Measurements from ENCODE around the gene CNPY4.

CNPY4 gene

DNA sequence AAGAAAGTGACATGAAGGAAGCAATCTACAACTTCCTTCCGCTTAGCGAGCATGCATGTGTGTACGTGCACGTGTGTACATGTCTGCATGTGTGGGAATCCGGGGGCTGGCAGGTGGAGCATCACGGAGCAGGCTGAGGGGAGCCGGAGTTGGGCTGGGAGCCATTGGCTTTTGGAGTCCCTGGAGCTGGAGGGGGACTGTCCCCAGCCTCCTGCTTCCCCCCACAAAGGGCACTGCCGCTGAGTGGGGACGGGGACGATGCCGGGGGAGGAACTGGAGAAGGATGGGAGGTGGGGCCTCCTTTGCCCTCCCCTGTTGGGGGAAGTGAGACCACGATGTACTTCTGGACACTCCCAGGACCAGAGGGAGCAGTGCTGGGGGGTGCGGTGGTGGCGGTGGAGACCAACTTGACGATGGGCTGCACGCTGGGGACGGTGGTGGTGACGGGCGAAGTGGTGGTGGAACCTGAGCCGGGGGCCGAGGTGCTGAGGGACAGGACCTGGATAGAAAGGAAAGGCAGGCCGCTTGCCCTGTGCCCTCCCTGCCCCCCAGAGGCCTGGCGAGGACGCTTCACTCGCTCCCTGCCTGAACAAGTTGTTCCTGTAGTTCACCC is 12.2 kb upstream of the CNPY4 start:
- no peak for DNase-seq (ENCODE audit: low read depth)
- TF ChIP-seq CTCF (conservative IDR thresholded peaks at IDR 0.05; ENCODE audit: low read length), result no peak
- no peak overlapping the region for H3K4me3 ChIP-seq (ENCODE audit: low read length)

GRCh38 chr7:100107890-100108289 is 11.5 kb upstream of the CNPY4 start:
- no peak for DNase-seq (ENCODE audit: low read depth)
- no peak for TF ChIP-seq CTCF (conservative IDR thresholded peaks at IDR 0.05; ENCODE audit: low read length)
- no peak overlapping the region for H3K4me3 ChIP-seq (ENCODE audit: low read length)

DNA sequence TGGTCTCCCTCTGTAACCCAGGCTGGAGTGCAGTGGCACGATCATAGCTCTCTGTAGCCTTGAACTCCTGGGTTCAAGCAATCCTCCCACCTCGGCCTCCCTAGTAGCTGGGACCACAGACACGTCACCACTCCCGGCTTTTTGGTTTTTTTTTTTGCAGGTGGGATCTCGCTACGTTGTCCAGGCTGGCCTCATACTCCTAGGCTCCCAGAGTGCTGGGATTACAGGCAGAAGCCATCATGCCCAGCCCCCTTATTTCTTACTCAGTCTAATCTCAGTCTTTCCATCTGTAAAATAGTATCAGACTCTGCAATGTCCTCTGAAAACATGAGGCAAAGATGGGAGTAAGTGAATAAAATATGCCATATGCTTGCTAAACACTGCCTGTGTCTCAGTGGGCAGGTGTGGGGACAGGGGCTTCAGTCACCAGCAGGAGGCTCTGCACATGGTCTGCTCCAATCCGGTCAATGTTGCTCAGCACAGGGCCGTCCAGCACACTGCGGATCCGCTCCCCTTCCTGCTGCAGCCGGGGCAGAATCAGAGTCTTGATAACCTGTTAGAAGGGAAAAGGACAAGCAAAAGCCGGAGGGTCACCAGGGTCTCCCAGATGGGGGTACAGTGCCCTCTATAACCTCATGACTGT is 9.8 kb upstream of the CNPY4 start:
- no peak for DNase-seq (ENCODE audit: low read depth)
- TF ChIP-seq CTCF (conservative IDR thresholded peaks at IDR 0.05; ENCODE audit: low read length), result no peak
- no peak overlapping the region for H3K4me3 ChIP-seq (ENCODE audit: low read length)

DNA sequence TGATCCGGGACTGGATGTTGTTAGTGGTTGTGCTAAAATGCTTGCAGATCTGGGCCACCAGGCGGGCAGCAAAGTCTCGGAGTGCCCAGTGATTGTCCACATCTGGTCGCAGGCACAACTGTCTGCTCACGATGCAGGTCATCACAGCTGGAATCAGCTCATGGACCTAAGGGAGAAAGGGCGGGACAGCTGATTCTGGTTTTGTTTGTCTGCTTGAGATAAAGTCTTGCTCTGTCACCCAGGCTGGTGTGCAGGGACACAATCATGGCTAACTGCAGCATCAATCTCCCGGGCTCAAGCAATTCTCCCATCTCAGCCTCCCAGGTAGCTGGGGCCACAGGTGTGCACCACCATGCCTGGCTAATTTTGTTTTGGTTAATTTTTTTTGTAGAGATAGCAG is 8.3 kb upstream of the CNPY4 start:
- no peak overlapping the region for H3K4me3 ChIP-seq (ENCODE audit: low read length)
- no peak for DNase-seq (ENCODE audit: low read depth)
- no peak for TF ChIP-seq CTCF (conservative IDR thresholded peaks at IDR 0.05; ENCODE audit: low read length)

DNA sequence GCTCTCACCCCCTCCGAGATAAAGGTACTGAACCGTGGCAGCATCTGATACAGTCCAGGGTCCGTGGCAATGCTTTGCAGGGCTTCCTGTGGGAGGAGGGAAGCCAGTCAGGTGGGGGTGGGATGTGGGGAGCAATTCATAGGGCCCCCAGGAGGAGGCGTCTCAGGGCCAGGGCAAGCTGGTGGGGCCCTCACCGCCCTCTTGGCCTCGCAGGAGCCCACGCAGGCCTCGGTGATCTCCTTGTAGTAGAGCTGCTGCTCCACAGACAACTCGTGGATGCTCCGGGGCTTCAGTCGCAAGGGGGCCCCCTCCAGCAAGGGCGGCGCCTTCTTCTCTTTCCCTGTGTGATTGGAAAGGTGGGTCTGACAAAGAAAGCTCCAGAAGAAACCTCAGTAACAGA is 7.5 kb upstream of the CNPY4 start:
- TF ChIP-seq CTCF (conservative IDR thresholded peaks at IDR 0.05; ENCODE audit: low read length), result no peak
- H3K4me3 ChIP-seq (ENCODE audit: low read length), result no peak overlapping the region
- no peak for DNase-seq (ENCODE audit: low read depth)

DNA sequence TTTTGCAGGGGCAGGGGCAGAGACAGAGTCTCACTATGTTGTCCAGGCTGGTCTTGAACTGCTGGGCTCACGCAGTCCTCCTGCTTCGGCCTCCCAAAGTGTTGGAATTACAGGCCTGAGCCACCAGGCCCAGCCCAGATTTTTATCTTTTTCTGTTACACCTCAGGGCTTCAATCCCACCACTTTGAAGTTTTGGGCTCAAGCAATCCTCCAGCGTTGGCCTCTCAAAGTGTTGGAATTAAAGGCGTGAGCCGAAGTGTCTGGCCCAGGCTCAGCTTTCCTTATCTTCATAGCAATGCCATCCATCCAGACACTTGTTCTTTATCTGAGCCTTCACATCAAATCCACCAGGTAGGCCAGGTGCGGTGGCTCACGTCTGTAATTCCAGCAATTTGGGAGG is 4.4 kb upstream of the CNPY4 start:
- no peak overlapping the region for H3K4me3 ChIP-seq (ENCODE audit: low read length)
- TF ChIP-seq CTCF (conservative IDR thresholded peaks at IDR 0.05; ENCODE audit: low read length), result no peak

DNA sequence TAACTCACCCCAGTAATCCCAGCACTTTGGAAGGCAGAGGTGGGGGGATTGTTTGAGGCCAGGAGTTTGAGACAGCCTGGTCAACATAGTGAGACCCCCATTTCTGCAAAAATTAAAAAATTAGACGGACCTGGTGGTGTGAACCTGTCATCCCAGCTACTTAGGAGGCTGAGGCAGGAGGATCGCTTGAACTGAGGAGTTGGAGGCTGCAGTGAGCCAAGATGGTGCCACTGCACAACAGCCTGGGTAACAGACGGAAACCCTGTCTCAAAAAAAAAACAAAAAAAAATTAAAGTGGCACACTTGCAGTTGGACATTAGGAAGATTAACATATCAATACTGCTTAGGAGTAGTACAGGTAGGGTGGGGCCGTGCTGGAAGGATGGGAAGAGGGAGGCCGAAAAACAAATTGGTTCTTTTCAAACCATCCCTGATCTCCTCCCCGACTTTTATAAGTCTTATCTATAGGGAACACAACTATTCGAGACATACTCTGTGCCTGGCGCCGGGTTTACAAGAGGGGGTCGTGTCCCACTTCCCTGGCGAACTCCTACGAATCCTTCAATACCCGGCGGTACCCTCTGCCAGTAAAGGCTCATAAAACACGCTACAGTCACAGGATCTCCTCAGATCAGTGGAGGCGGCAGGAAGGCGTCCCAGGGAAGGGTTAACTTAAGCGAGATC is 904 bp upstream of the CNPY4 start:
- no peak for DNase-seq (ENCODE audit: low read depth)
- TF ChIP-seq CTCF (conservative IDR thresholded peaks at IDR 0.05; ENCODE audit: low read length), result no peak
- peak overlapping the region; percentile 96 for H3K4me3 ChIP-seq (ENCODE audit: low read length)

More for the DNA sequence above, 4.4 kb upstream of the CNPY4 start:
- DNase-seq (ENCODE audit: low read depth), result no peak
